Heart right ventricle (tissue), 16 donors: ENCODE measurements around the gene ATXN2. TPM values are rescaled to one million over a fixed set of nuclear protein-coding genes. Genes with fewer than 3 reads are reported as not detected.

Experiments
- ATAC-seq, 8 donors: fragments of 200-7000 bp; cut with Tn5 transposase; one replicate each; pipeline ENCODE4 v1.9.1; 2020; ENCODE audit warnings: mild to moderate bottlenecking in 8 of 8, moderate library complexity in 8 of 8, moderate number of reproducible peaks in 1 of 8
- DNase-seq, 2 donors: peaks; one replicate each; pipeline ENCODE4 v3.0.0-alpha.2; 2020
- H3K27ac ChIP-seq, 10 donors: fragments of 200-600 bp; sonication (generic) in 2 of 10; one replicate each; pipeline versions ENCODE4 v1.5.0 to v1.8.0; 2020 to 2022; ENCODE audit warnings: mild to moderate bottlenecking in 3 of 10
- H3K27me3 ChIP-seq, 7 donors: fragments of 200-600 bp; one replicate each; pipeline ENCODE4 v1.8.0; 2021 to 2022; ENCODE audit warnings: mild to moderate bottlenecking in 2 of 7
- H3K36me3 ChIP-seq, 9 donors: fragments of 200-600 bp; sonication (generic) in 1 of 9; one replicate each; pipeline versions ENCODE4 v1.5.0 to v1.8.0; 2020 to 2022; ENCODE audit warnings: mild to moderate bottlenecking in 2 of 9
- H3K4me1 ChIP-seq, 9 donors: fragments of 200-600 bp; sonication (generic) in 1 of 9; one replicate each; pipeline versions ENCODE4 v1.5.0 to v1.8.0; 2020 to 2022; ENCODE audit warnings: mild to moderate bottlenecking in 4 of 9
- H3K4me3 ChIP-seq, 10 donors: fragments of 200-600 bp; sonication (generic) in 2 of 10; one replicate each; pipeline versions ENCODE4 v1.5.0 to v1.8.0; 2020 to 2022; ENCODE audit warnings: mild to moderate bottlenecking in 7 of 10, moderate library complexity in 2 of 10
- H3K9me3 ChIP-seq, 11 donors: fragments of 200-600 bp in 10 of 11; sonication (generic) in 2 of 11; one replicate each; pipeline versions ENCODE4 v1.5.0 to v1.8.0; 2013 to 2022; ENCODE audit warnings: mild to moderate bottlenecking in 2 of 11, control low read depth in 1 of 11, moderate library complexity in 1 of 11
- WGBS, 2 donors: extraction: QIAGEN DNeasy Blood & Tissue Kit; methylation state at CpG; one replicate each; pipeline ENCODE4 v1.1.7; 2013; ENCODE audit warnings: inconsistent platforms in 1 of 2; 5-methylcytosine and 5-hydroxymethylcytosine counted together
- intact Hi-C, 10 donors: fragments of 100-400 bp; cut with DNase I; formaldehyde crosslinking; loops; one replicate each; pipeline versions ENCODE4 v1.11.1 to v1.14.2; 2022
- polyA plus RNA-seq, 2 donors: library from polyadenylated mRNA; stranded (reverse); fragments of 200-250 nt; gene quantifications; one replicate each; pipeline ENCODE4 v1.2.3, GENCODE V29; 2013
- total RNA-seq, 10 donors: library from RNA; stranded (reverse); fragmentation: NEBNext Ultra II Directional in 3 of 10; extraction: Animal tissue kit (Norgen Biotek cat#: 25700) in 3 of 10; gene quantifications; one replicate each; pipeline versions ENCODE4 v1.2.1 to v1.2.4, GENCODE V29; 2021 to 2023
- TF ChIP-seq, protein P1 (sequence below), 9 donors: fragments of 200-600 bp; sonication (generic) in 2 of 9; IDR thresholded peaks; one replicate each; pipeline versions ENCODE4 v1.5.0 to v1.8.0; 2021 to 2022; ENCODE audit warnings: antibody characterized with exemption in 9 of 9, mild to moderate bottlenecking in 5 of 9, moderate library complexity in 1 of 9
- donor health status: Arrhythmogenic right ventricular cardiomyopathy.
- donor health status: ischemic (EF 13 %, LVEDD 7.1; RV severe dilation, severe dysfunction).
- donor health status: healthy with polysubstance abuse.
- donor health status: DM: no; HTN: yes; CAD: no.
- donor health status: DM: no; HTN: no; CAD: no.
- donor health status: ischemic (EF 25% LVEDD 6.9; RV normal size, moderate dysfunction).
- donor health status: ischemic (EF 25% LVEDD 5.7; RV mildly dilated, moderate dysfunction).
- donor health status: healthy.
- donor health status: DM: yes; HTN: yes; CAD: no.
- donor health status: Ischemic cardiomyopathy.
- donor health status: ischemic (EF 35%, LVEDD 5.7; RV mildly dilated, moderate dysfunction).
- donor health status: nonischemic (EF 11% LVEDD 7.7; RV severe dilation, severe dysfunction).
- donor health status: DM: yes; HTN: yes; CAD: no.
- donor health status: PGD.
- donor health status: ischemic (EF 29% LVEDD 5.4; RV normal size, mild dysfunction).
- donor health status: nonischemic (EF 23%, LVEDD 6.1; RV moderate dilation, normal function).

The ATXN2 gene
- total and polyA plus RNA-seq, 12 donors = 18.8 to 69.9 (median 55.0) TPM

DNA sequence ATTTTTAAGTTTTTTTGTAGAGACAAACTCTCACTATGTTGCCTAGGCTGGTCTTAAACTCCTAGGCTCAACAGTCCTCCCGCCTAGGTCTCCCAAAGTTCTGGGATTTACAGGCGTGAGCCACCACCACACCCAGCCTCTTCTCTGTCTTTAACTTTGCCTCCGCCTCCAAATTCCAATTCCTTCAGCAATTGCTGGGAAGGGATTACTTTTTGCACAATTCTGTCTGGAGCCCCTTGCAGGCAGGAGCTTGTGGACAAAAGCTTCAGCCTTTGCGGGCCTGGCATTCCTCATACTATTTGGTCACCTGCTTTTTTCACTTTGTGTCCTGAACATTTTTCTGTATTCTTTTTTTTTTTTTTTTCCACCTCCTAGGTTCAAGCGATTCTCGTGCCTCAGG, 167.3 kb downstream of the ATXN2 start:
- 78 to 84% methylated on average over 6 of the region's 6 CpGs for WGBS, 2 donors
- intact Hi-C loops = no loop called here
- Histone ChIP-seq H3K4me1 (peaks cover 63 to 100% (median 98%) of the 10 kb centered on the region in 9 donors), H3K9me3 (no peaks in the 10 kb centered on the region), H3K27ac (peak overlapping the region; percentile 74 to 93 (median 90)), H3K36me3 (peaks cover 0 to 10% (median 0%) of the 10 kb centered on the region in 9 donors), H3K27me3 (no peaks in the 10 kb centered on the region), H3K4me3 (no peak overlapping the region)
- no peak for ATAC-seq
- TF ChIP-seq, protein P1, sequence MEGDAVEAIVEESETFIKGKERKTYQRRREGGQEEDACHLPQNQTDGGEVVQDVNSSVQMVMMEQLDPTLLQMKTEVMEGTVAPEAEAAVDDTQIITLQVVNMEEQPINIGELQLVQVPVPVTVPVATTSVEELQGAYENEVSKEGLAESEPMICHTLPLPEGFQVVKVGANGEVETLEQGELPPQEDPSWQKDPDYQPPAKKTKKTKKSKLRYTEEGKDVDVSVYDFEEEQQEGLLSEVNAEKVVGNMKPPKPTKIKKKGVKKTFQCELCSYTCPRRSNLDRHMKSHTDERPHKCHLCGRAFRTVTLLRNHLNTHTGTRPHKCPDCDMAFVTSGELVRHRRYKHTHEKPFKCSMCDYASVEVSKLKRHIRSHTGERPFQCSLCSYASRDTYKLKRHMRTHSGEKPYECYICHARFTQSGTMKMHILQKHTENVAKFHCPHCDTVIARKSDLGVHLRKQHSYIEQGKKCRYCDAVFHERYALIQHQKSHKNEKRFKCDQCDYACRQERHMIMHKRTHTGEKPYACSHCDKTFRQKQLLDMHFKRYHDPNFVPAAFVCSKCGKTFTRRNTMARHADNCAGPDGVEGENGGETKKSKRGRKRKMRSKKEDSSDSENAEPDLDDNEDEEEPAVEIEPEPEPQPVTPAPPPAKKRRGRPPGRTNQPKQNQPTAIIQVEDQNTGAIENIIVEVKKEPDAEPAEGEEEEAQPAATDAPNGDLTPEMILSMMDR (IDR thresholded peaks at IDR 0.05) = no peak
- DNase-seq = no peak

DNA sequence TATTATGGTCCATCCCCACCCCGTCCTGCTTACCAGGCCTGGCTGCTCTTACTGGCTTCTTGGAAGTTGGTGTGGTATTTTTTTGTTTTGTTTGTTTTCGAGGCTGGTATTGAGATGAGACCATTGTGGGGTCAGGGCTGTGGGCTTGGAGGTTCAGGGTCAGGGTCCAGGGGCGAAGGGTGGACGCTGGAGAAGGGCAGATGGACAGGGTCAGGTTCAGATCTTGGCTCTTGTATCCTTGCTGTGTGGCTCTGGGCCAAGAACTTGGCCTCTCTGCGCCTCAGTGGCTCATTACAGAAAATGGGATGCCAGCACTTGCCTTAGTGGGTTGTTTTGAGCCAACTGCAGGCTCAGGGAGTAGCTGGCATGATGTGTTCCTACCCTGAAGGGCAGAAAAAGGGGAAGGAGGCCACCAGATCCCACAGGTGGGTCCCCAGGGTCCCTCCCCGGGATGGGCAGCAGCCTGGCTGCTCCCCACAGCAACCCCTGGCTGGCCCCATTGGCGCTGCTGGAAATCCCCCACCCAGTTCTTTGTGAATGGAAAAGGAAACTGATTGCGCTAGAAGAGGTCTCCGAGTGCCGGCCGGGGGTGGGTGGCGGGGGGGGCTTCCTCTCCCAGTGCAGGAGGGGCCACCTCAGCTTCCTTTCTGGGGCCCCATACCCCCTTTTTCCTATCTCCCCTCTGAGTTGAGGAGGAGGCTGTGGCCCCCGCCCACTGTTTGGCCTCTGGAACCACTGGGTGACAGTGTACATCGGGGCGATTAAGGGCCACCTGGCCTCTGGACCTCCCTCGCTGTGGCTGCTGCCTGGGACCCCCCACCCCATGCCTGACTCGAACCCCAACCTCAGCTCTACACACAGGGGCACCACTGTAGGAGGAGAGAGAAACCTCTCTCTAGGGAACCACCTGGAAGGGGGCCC, 168.4 kb downstream of the ATXN2 start:
- TF ChIP-seq, protein P1 (IDR thresholded peaks at IDR 0.05) = peak in 2 of 9 donors; percentile 19 to 27
- DNase-seq (peak in 1 of 2 donors; percentile 57), ATAC-seq (peak in 5 of 8 donors; percentile 8 to 45 (median 33))
- Histone ChIP-seq H3K9me3 (no peaks in the 10 kb centered on the region), H3K27ac (peak overlapping the region; percentile 74 to 93 (median 90)), H3K27me3 (no peaks in the 10 kb centered on the region), H3K36me3 (peaks cover 0 to 10% (median 0%) of the 10 kb centered on the region in 9 donors), H3K4me3 (peak overlapping the region in 6 of 10 donors; percentile 6 to 35 (median 19)), H3K4me1 (peaks cover 58 to 100% (median 99%) of the 10 kb centered on the region in 9 donors)
- intact Hi-C loops = no loop called here
- WGBS, 2 donors = 34 to 44% methylated on average over 17 of the region's 17 CpGs

DNA sequence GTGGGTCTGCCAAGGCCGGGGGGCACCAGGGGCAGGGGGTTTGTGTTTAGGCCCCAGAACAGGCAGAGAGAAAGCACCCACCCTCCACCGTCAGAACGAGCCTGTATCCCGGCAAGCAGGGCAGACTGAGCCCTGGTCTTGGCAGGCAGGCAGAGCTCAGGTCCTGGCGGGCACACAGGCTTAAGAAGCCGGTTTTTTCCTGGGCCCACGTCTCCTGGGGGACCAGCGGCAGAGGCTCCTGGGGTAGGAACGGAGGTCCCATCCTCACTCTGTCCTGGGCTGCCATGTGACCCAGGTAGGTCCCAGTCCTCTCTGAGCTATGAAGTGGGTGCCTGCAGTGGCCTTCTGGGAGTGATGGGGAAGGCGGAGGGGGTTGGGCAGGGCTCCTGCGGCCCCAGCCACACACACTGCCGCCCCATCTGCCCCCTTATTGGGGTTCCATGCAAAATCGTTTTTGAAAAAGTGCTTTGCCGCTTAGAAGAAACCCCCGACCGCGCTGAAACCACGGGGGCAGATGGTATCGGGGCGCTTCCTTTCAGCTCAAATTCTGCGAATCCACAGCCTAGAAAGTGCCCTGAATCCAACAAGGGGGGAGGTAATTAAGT, 169.2 kb downstream of the ATXN2 start:
- intact Hi-C loops = no loop called here
- Histone ChIP-seq H3K36me3 (peaks cover 0 to 11% (median 0%) of the 10 kb centered on the region in 9 donors), H3K4me1 (peaks cover 58 to 100% (median 99%) of the 10 kb centered on the region in 9 donors), H3K4me3 (peak overlapping the region in 7 of 10 donors; percentile 0 to 35 (median 19)), H3K27me3 (no peaks in the 10 kb centered on the region), H3K27ac (peak overlapping the region; percentile 74 to 93 (median 90)), H3K9me3 (no peaks in the 10 kb centered on the region)
- TF ChIP-seq, protein P1 (IDR thresholded peaks at IDR 0.05) = no peak
- WGBS, 2 donors = 46 to 54% methylated on average over 21 of the region's 21 CpGs
- peak in 1 of 8 donors; percentile 2 for ATAC-seq
- DNase-seq = no peak

DNA sequence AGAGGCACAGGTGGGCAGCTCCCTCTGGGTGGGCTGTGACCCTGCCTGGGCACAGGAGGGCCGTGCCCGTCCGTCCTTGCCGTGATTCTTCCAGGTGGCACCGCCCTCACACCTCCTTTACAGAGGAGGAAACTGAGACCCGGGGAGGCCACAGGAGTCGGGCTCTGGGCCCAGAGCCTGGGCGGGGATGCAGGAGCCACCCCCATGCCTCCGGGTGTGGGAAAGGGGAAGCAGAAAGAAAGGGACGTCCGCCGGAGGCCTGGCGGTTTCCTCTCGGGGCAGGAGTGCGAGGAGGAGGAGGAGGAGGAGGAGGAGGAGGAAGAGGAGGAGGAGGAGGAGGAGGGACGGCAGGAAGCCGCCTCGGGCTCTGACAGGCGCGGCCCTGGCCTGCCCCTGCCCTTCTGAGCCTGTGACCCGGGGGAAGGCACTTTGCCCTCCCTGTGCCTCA, 170.4 kb downstream of the ATXN2 start:
- intact Hi-C loops = no loop called here
- DNase-seq = peak; percentile 74 to 83
- TF ChIP-seq, protein P1 (IDR thresholded peaks at IDR 0.05) = no peak
- peaks cover 60 to 100% (median 99%) of the 10 kb centered on the region in 9 donors for H3K4me1 ChIP-seq
- peak overlapping the region; percentile 66 to 93 (median 90) for H3K27ac ChIP-seq
- H3K36me3 ChIP-seq = peaks cover 0 to 22% (median 0%) of the 10 kb centered on the region in 9 donors
- no peaks in the 10 kb centered on the region for H3K27me3 ChIP-seq
- 41 to 57% methylated on average over 13 to 20 of the region's 21 CpGs for WGBS, 2 donors
- H3K9me3 ChIP-seq = no peaks in the 10 kb centered on the region
- ATAC-seq = peak; percentile 24 to 78 (median 49)
- peak overlapping the region in 4 of 10 donors; percentile 18 to 35 (median 26) for H3K4me3 ChIP-seq
